ENCODE measurements around the gene ACKR2. TPM values are rescaled to one million over a fixed set of nuclear protein-coding genes. Genes with fewer than 3 reads are reported as not detected.

Gene ACKR2
- total and polyA plus RNA-seq, 2 donors (not counting 3 experiments of a cell fraction or from before 2014, with no cell fraction given), result 0.01 TPM; not detected in 1

DNA sequence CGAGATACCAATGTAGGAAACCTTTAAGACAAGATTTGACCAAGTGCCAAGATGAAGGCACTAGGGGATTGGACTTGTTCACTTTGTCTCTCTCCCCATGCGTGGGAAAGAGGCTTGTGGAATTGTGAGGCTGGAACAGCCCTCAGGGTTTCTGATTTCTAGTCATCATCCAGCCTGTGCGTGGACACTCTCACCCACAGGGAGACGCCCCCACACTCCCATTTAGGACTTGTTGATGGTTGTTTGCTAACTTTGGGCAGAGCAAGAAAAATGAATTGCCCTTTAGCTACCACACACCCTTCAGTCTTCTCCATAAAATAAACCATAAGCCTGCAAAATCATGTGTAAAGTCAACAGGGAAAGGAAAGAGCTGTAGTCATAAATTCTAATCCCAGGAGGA, 18.4 kb downstream of the ACKR2 start:
- Histone ChIP-seq H3K4me1 (ENCODE audit: control insufficient read depth, extremely low read depth, insufficient read depth, low read length) (no peaks in the 10 kb centered on the region), H3K9me3 (replicated peaks; ENCODE audit: control insufficient read depth, insufficient read depth, low read length) (no peaks in the 10 kb centered on the region), H3K27me3 (ENCODE audit: control insufficient read depth in 2 of 2, insufficient read depth in 2 of 2, low read length in 2 of 2) (peaks cover 6 to 8% of the 10 kb centered on the region in 2 experiments), H3K4me3 (replicated peaks in 1 of 3; ENCODE audit: insufficient read depth in 1 of 3, low read depth in 1 of 3, low read length in 3 of 3) (no peak overlapping the region), H3K79me2 (ENCODE audit: control insufficient read depth, insufficient read depth, low read length) (no peaks in the 10 kb centered on the region), H3K9ac (replicated peaks; ENCODE audit: extremely low read depth, insufficient read depth, low read length) (no peak overlapping the region), H2AFZ (ENCODE audit: low read depth, low read length) (no peak overlapping the region), H3K27ac (ENCODE audit: insufficient read depth, low read depth, low read length) (no peak overlapping the region), H3K36me3 (ENCODE audit: control insufficient read depth in 2 of 2, extremely low read depth in 1 of 2, insufficient read depth in 2 of 2, low read length in 2 of 2) (no peaks in the 10 kb centered on the region), H3K9me1 (replicated peaks; ENCODE audit: control insufficient read depth, extremely low read depth, insufficient read depth, low read length) (no peaks in the 10 kb centered on the region), H4K20me1 (replicated peaks; ENCODE audit: control insufficient read depth, extremely low read depth, insufficient read depth, low read length) (no peaks in the 10 kb centered on the region), H3K4me2 (ENCODE audit: insufficient read depth, low read length) (no peak overlapping the region)
- BruUV-seq (replicated peaks), result no TSS peak
- ChIA-PET CTCF (no interaction called here), POLR2A (no interaction called here)
- dilution Hi-C loops (cut with MboI; ENCODE audit: extremely low pct_ligation_motif_present, low sequenced_read_pairs) (no loop called here), intact Hi-C loops (cut with micrococcal nuclease) (no loop called here)
- TF ChIP-seq EZH2 (IDR thresholded peaks at IDR 0.05; ENCODE audit: borderline replicate concordance, low read depth, low read length, severe bottlenecking) (no peak), POLR2AphosphoS5 (IDR thresholded peaks at IDR 0.05; ENCODE audit: insufficient read depth, low read depth, low read length) (no peak), FOS (IDR thresholded peaks at IDR 0.05; ENCODE audit: borderline replicate concordance, insufficient read depth, low read length) (no peak), GATA2 (IDR thresholded peaks at IDR 0.05; ENCODE audit: insufficient read depth, insufficient read length, low read depth, low read length) (no peak), POLR2A (IDR thresholded peaks at IDR 0.05; ENCODE audit: low read depth, low read length) (no peak), JUN (IDR thresholded peaks at IDR 0.05; ENCODE audit: borderline replicate concordance, insufficient read depth, insufficient read length, low read depth) (no peak), MYC (IDR thresholded peaks at IDR 0.05; ENCODE audit: low read depth, low read length) (no peak)
- TF ChIP-seq, protein P1, sequence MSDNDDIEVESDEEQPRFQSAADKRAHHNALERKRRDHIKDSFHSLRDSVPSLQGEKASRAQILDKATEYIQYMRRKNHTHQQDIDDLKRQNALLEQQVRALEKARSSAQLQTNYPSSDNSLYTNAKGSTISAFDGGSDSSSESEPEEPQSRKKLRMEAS (IDR thresholded peaks at IDR 0.05; ENCODE audit: insufficient read depth, insufficient read length), result no peak
- TF ChIP-seq, protein P2, sequence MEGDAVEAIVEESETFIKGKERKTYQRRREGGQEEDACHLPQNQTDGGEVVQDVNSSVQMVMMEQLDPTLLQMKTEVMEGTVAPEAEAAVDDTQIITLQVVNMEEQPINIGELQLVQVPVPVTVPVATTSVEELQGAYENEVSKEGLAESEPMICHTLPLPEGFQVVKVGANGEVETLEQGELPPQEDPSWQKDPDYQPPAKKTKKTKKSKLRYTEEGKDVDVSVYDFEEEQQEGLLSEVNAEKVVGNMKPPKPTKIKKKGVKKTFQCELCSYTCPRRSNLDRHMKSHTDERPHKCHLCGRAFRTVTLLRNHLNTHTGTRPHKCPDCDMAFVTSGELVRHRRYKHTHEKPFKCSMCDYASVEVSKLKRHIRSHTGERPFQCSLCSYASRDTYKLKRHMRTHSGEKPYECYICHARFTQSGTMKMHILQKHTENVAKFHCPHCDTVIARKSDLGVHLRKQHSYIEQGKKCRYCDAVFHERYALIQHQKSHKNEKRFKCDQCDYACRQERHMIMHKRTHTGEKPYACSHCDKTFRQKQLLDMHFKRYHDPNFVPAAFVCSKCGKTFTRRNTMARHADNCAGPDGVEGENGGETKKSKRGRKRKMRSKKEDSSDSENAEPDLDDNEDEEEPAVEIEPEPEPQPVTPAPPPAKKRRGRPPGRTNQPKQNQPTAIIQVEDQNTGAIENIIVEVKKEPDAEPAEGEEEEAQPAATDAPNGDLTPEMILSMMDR (IDR thresholded peaks at IDR 0.05; ENCODE audit: extremely low read depth in 1 of 2, insufficient read depth in 1 of 2, low read depth in 1 of 2, low read length in 2 of 2), result no peak
- DNase-seq (ENCODE audit: low read depth, low spot score), result no peak
- FAIRE-seq, result no peak

Measured in endothelial cell of umbilical vein (primary cell).